HepG2 (cell line): ENCODE data around the gene PYGB. TPM values are rescaled to one million over a fixed set of nuclear protein-coding genes. Genes with fewer than 3 reads are reported as not detected.

Source experiments
- GABPA ChIP-seq, 2 experiments: IDR thresholded peaks; 2 replicates each; pipeline ENCODE4 v1.6.1; 2011 to 2016; ENCODE audit warnings: low read depth in 2 of 2, low read length in 1 of 2, missing biosample characterization in 1 of 2, missing genetic modification characterization in 1 of 2
- GATAD2A ChIP-seq: IDR thresholded peaks from 2 replicates; pipeline ENCODE4 v1.6.1; 2016
- KDM4B ChIP-seq: sonication (generic); formaldehyde crosslinking; IDR thresholded peaks from 2 replicates; pipeline ENCODE4 v1.4.0; 2020; ENCODE audit warnings: missing genetic modification reagents
- MTF1 ChIP-seq: sonication (generic); formaldehyde crosslinking; IDR thresholded peaks from 2 replicates; pipeline ENCODE4 v1.5.0; 2020; ENCODE audit warnings: missing genetic modification reagents
- SP140L ChIP-seq: sonication (generic); formaldehyde crosslinking; IDR thresholded peaks from 2 replicates; pipeline ENCODE4 v1.4.0; 2020; ENCODE audit warnings: missing genetic modification reagents, borderline replicate concordance
- SRY ChIP-seq: sonication (generic); formaldehyde crosslinking; IDR thresholded peaks from 2 replicates; pipeline ENCODE4 v1.8.0; 2022; ENCODE audit warnings: mild to moderate bottlenecking, missing genetic modification reagents
- ZNF234 ChIP-seq: sonication (generic); formaldehyde crosslinking; conservative IDR thresholded peaks from 2 replicates; pipeline ENCODE4 v1.5.1; 2020; ENCODE audit warnings: mild to moderate bottlenecking, missing genetic modification reagents
- ZNF282 ChIP-seq: fragments of 450-650 bp; IDR thresholded peaks from 2 replicates; pipeline ENCODE4 v1.6.1; 2018; ENCODE audit not compliant: partially characterized antibody
- ZNF367 ChIP-seq: sonication (generic); formaldehyde crosslinking; IDR thresholded peaks from 2 replicates; pipeline ENCODE4 v1.4.0; 2020; ENCODE audit warnings: missing genetic modification reagents, borderline replicate concordance
- ZNF501 ChIP-seq: sonication (generic); formaldehyde crosslinking; IDR thresholded peaks from 2 replicates; pipeline ENCODE4 v1.5.1; 2020; ENCODE audit warnings: mild to moderate bottlenecking, moderate library complexity, missing genetic modification reagents
- ZSCAN25 ChIP-seq: sonication (generic); formaldehyde crosslinking; IDR thresholded peaks from 2 replicates; pipeline ENCODE4 v1.8.0; 2022; ENCODE audit warnings: mild to moderate bottlenecking, missing genetic modification reagents
- polyA plus RNA-seq, 8 experiments: library from polyadenylated mRNA; depleted of rRNA in 3 of 8; stranded (reverse) in 7 of 8; unstranded in 1 of 8; fragments of >200 nt; fragmentation: Illumina TruSeq in 4 of 8; extraction: Trizol in 4 of 8; gene quantifications; 2 replicates each; pipeline versions ENCODE4 v1.2.1 to v1.2.3, GENCODE V29; 2011 to 2016; ENCODE audit warnings: low read depth in 4 of 8, missing spikeins in 1 of 8, mixed read lengths in 1 of 8; ENCODE audit not compliant: insufficient read depth in 1 of 8
- total RNA-seq, 5 experiments: library from RNA; depleted of rRNA; stranded (reverse); fragments of >200 nt; fragmentation: Illumina TruSeq; extraction: Trizol; gene quantifications; 2 replicates each; pipeline ENCODE4 v1.2.3, GENCODE V29; 2016; ENCODE audit warnings: low read depth in 1 of 5
- TF ChIP-seq, protein P1 (sequence below): sonication (generic); formaldehyde crosslinking; conservative IDR thresholded peaks from 2 replicates; pipeline ENCODE4 v1.8.1; 2023; ENCODE audit warnings: missing genetic modification reagents
- TF ChIP-seq, protein P2 (sequence below): sonication (generic); formaldehyde crosslinking; IDR thresholded peaks from 2 replicates; pipeline ENCODE4 v1.8.1; 2022; ENCODE audit warnings: low read depth, mild to moderate bottlenecking, missing genetic modification reagents

Gene PYGB
- total and polyA plus RNA-seq, 2 of the 13 experiments (the other 11 are each of a cell fraction or from before 2014, with no cell fraction given), result 24.2 to 86.3 TPM

DNA sequence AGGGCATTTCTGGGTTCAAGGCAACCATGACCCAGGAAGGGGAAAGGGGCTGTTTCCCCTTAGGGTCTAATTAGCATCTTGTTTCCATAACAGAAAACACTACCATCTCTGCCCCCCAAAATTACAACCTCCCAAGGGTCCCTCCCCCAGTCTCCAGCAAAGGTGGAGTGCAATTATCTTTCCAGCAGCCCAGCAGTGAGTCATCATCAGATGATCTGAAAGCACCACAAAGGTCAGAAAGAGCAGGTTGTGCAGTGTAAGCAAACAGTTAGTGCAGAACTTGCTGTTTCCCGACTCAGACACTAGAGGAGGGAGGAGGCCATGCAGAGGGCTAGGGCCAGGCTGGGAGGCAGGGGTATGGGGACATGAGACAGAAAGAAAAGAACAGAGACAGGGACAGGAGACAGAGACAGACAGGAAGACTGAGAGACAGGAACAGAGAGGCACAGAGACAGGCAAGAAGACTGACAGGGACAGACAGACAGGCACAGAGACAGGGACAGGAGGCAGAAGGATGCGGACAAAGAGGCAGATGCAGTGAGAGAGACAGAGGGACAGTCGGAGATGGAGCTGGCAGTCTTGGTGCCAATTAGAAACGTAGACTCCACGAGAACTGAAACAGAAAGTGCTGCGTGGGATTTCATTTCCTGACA is 62.5 kb downstream of the PYGB start (continued):
- TF ChIP-seq SRY (CRISPR knock-in tag) (no peak; the same call in 1 of the 2 replicates), KDM4B (CRISPR knock-in tag) (0 out of 2 replicates have a peak, but pooled peaks have one; percentile 49), SP140L (CRISPR knock-in tag) (no peak), GATAD2A (peak; percentile 90), ZSCAN25 (CRISPR knock-in tag) (no peak), ZNF501 (CRISPR knock-in tag) (peak; percentile 66; the same call in 1 of the 2 replicates), MTF1 (CRISPR knock-in tag) (no peak), GABPA (IDR thresholded peaks at IDR 0.05; ENCODE audit: low read depth, low read length) (no peak), GABPA (CRISPR knock-in tag; IDR thresholded peaks at IDR 0.05; ENCODE audit: low read depth) (no peak; the same call in 1 of the 2 replicates), ZNF282 (no peak), ZNF367 (CRISPR knock-in tag) (no peak), ZNF234 (CRISPR knock-in tag) (no peak)
- TF ChIP-seq, protein P1, sequence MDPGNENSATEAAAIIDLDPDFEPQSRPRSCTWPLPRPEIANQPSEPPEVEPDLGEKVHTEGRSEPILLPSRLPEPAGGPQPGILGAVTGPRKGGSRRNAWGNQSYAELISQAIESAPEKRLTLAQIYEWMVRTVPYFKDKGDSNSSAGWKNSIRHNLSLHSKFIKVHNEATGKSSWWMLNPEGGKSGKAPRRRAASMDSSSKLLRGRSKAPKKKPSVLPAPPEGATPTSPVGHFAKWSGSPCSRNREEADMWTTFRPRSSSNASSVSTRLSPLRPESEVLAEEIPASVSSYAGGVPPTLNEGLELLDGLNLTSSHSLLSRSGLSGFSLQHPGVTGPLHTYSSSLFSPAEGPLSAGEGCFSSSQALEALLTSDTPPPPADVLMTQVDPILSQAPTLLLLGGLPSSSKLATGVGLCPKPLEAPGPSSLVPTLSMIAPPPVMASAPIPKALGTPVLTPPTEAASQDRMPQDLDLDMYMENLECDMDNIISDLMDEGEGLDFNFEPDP (CRISPR knock-in tag), result no peak
- TF ChIP-seq, protein P2, sequence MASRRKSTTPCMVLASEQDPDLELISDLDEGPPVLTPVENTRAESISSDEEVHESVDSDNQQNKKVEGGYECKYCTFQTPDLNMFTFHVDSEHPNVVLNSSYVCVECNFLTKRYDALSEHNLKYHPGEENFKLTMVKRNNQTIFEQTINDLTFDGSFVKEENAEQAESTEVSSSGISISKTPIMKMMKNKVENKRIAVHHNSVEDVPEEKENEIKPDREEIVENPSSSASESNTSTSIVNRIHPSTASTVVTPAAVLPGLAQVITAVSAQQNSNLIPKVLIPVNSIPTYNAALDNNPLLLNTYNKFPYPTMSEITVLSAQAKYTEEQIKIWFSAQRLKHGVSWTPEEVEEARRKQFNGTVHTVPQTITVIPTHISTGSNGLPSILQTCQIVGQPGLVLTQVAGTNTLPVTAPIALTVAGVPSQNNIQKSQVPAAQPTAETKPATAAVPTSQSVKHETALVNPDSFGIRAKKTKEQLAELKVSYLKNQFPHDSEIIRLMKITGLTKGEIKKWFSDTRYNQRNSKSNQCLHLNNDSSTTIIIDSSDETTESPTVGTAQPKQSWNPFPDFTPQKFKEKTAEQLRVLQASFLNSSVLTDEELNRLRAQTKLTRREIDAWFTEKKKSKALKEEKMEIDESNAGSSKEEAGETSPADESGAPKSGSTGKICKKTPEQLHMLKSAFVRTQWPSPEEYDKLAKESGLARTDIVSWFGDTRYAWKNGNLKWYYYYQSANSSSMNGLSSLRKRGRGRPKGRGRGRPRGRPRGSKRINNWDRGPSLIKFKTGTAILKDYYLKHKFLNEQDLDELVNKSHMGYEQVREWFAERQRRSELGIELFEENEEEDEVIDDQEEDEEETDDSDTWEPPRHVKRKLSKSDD (CRISPR knock-in tag), result 0 out of 2 replicates have a peak, but pooled peaks have one; percentile 59
